Panc1 (cell line): ENCODE results near the gene HPN.

Source experiments
- SIN3A ChIP-seq: IDR thresholded peaks from 2 replicates; pipeline ENCODE4 v1.6.1; 2012; ENCODE audit warnings: low read depth, mild to moderate bottlenecking, low read length, moderate library complexity, borderline replicate concordance; ENCODE audit not compliant: insufficient read depth
- TCF7L2 ChIP-seq: IDR thresholded peaks from 2 replicates; pipeline ENCODE4 v1.6.1; 2011; ENCODE audit warnings: mild to moderate bottlenecking, low read depth, low read length, inconsistent platforms
- TF ChIP-seq, protein P1 (sequence below): fragments of 450-650 bp; IDR thresholded peaks from 2 replicates; pipeline ENCODE4 v1.5.1; 2017; ENCODE audit warnings: mild to moderate bottlenecking

DNA sequence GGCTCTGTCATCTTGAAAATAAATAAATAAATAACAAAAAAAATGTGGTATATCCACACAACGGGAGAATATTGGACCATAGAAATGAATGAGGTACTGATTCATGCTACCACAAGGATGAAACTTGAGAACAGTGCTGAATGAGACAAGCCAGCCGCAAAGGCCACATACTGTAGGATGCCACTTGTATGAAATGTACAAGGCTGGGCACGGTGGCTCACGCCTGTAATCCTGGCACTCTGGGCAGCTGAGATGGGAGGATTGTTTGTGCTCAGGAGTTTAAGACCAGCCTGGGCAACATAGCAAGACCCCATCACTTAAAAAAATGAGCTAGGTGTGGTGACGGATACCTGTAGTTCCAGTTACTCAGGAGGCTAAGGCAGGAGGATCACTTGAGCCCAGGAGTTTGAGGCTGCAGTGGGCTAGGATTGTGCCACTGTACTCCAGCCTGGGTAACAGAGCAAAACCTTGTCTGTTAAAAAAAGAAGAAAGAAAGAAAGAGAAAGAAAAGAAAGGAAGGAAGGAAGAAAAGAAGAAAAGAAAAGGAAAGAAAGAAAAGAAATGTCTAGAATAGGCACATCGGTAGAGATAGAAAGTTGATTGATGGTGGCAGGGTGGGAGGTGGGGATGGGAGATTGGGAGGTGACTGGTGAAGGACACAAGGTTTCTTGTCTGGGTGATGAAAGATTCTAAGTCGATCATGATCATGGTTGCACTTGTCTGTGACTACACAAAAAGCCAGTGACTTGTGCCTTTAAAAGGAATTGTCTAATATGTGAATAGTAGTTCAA is 20.3 kb downstream of the HPN start:
- TF ChIP-seq, protein P1, sequence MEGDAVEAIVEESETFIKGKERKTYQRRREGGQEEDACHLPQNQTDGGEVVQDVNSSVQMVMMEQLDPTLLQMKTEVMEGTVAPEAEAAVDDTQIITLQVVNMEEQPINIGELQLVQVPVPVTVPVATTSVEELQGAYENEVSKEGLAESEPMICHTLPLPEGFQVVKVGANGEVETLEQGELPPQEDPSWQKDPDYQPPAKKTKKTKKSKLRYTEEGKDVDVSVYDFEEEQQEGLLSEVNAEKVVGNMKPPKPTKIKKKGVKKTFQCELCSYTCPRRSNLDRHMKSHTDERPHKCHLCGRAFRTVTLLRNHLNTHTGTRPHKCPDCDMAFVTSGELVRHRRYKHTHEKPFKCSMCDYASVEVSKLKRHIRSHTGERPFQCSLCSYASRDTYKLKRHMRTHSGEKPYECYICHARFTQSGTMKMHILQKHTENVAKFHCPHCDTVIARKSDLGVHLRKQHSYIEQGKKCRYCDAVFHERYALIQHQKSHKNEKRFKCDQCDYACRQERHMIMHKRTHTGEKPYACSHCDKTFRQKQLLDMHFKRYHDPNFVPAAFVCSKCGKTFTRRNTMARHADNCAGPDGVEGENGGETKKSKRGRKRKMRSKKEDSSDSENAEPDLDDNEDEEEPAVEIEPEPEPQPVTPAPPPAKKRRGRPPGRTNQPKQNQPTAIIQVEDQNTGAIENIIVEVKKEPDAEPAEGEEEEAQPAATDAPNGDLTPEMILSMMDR, result no peak
- TF ChIP-seq SIN3A (no peak), TCF7L2 (no peak)
